ENCODE results near the gene CNOT6L. TPM values are rescaled to one million over a fixed set of nuclear protein-coding genes. Genes with fewer than 3 reads are reported as not detected.
A peak's percentile ranks its signal among the peaks of the same experiment; 100 is the strongest.

The CNOT6L gene
- total RNA-seq, 2 donors from 2014 or later = 17.5 to 19.2 TPM

GRCh38 chr4:77701121-77701520 lies 118.0 kb downstream of the CNOT6L start:
- peaks cover 10% of the 10 kb centered on the region for H3K4me1 ChIP-seq

GRCh38 chr4:77699731-77700210 lies 119.4 kb downstream of the CNOT6L start:
- no peak for DNase-seq
- intact Hi-C loops (cut with DNase I) = loop anchor here (10.0 kb wide), 1 partner anchor 315 kb away; no protein-coding TSS in a partner anchor
- H3K36me3 ChIP-seq (replicated peaks in 1 of 2; ENCODE audit: insufficient read depth in 1 of 2, low read depth in 2 of 2) = no peaks in the 10 kb centered on the region
- no peak for TF ChIP-seq POLR2A (IDR thresholded peaks at IDR 0.05)
- TF ChIP-seq CTCF (IDR thresholded peaks at IDR 0.05) = no peak
- ATAC-seq = no peak
- peaks cover 10% of the 10 kb centered on the region for H3K4me1 ChIP-seq
- H3K9me3 ChIP-seq = no peaks in the 10 kb centered on the region
- H3K27me3 ChIP-seq = no peaks in the 10 kb centered on the region
- no peak overlapping the region for H3K27ac ChIP-seq
- 56 to 59% methylated on average over 3 of the region's 3 CpGs for WGBS, 2 donors
- H3K4me3 ChIP-seq = no peak overlapping the region

More at GRCh38 chr4:77701121-77701520, 118.0 kb downstream of the CNOT6L start:
- intact Hi-C loops (cut with DNase I) = no loop called here
- ATAC-seq (no peak), DNase-seq (no peak)
- Histone ChIP-seq H3K9me3 (no peaks in the 10 kb centered on the region), H3K27ac (no peak overlapping the region), H3K36me3 (replicated peaks in 1 of 2; ENCODE audit: insufficient read depth in 1 of 2, low read depth in 2 of 2) (no peaks in the 10 kb centered on the region), H3K4me3 (no peak overlapping the region), H3K27me3 (no peaks in the 10 kb centered on the region)
- TF ChIP-seq POLR2A (IDR thresholded peaks at IDR 0.05) (no peak), CTCF (IDR thresholded peaks at IDR 0.05) (no peak)
- 82 to 87% methylated on average over 2 of the region's 2 CpGs for WGBS, 2 donors

GRCh38 chr4:77697860-77698590 lies 121.1 kb downstream of the CNOT6L start:
- Histone ChIP-seq H3K27ac (peak overlapping the region; percentile 52 to 79 (median 74)), H3K36me3 (replicated peaks in 1 of 2; ENCODE audit: insufficient read depth in 1 of 2, low read depth in 2 of 2) (no peaks in the 10 kb centered on the region), H3K27me3 (no peaks in the 10 kb centered on the region), H3K9me3 (no peaks in the 10 kb centered on the region), H3K4me3 (no peak overlapping the region), H3K4me1 (peaks cover 10% of the 10 kb centered on the region)
- intact Hi-C loops (cut with DNase I) = loop anchor here (10.0 kb wide), 1 partner anchor 313 kb away; no protein-coding TSS in a partner anchor
- WGBS, 2 donors = 28 to 40% methylated on average over 10 of the region's 10 CpGs
- peak; percentile 43 to 89 (median 79) for TF ChIP-seq CTCF (IDR thresholded peaks at IDR 0.05)
- peak in 2 of 3 donors; percentile 33 to 48 for TF ChIP-seq POLR2A (IDR thresholded peaks at IDR 0.05)
- ATAC-seq (peak; percentile 96), DNase-seq (peak; percentile 62 to 83 (median 74))

GRCh38 chr4:77695774-77696173 lies 123.4 kb downstream of the CNOT6L start:
- intact Hi-C loops (cut with DNase I) = loop anchor here (10.0 kb wide), 1 partner anchor 311 kb away; no protein-coding TSS in a partner anchor
- Histone ChIP-seq H3K4me1 (peaks cover 10% of the 10 kb centered on the region), H3K27ac (no peak overlapping the region), H3K27me3 (no peaks in the 10 kb centered on the region), H3K9me3 (no peaks in the 10 kb centered on the region), H3K36me3 (replicated peaks in 1 of 2; ENCODE audit: insufficient read depth in 1 of 2, low read depth in 2 of 2) (no peaks in the 10 kb centered on the region), H3K4me3 (no peak overlapping the region)
- ATAC-seq (no peak), DNase-seq (no peak)
- WGBS, 2 donors = 95% methylated on average over 2 of the region's 2 CpGs
- TF ChIP-seq CTCF (IDR thresholded peaks at IDR 0.05) (no peak), POLR2A (IDR thresholded peaks at IDR 0.05) (no peak)
